Measurements from ENCODE around the gene SLC23A2. TPM values are rescaled to one million over a fixed set of nuclear protein-coding genes. Genes with fewer than 3 reads are reported as not detected.

SLC23A2 gene
- total RNA-seq, 2 experiments from 2014 or later: 12.9 to 14.1 TPM

DNA sequence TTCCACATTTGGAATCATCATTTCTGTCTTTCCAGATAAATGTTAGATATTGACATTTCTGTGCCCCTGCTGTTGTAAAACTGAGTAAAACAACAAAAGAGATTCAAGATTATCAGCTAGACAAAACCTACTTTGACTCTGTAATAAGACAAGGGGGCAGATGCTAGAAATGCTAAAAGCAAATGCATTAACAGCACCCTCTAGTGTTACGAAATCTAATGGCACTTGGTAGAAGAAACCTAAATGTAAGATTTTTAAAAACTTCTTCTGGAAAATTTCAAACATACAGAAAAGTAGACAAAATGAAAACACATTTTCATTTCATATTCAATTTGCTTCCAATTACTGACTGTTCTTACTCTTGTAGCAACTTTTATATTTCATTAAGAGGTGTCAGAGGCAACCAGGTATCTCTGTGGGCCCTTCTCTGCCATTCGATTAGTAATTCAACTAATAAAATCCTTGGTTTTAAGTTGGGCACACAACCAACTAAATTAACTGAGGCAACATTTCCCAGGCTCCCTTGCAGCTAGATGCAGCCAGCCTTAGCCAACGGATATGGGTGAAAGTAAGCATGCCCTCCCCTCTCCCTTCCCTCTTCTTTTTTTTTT, 45.0 kb downstream of the SLC23A2 start:
- peaks cover 5% of the 10 kb centered on the region for H3K36me3 Mint-ChIP-seq (ENCODE audit: low read depth)
- ChIA-PET POLR2A (interaction anchor here (0.9 to 1.7 kb wide), 2 partner anchors 193 to 197 kb away, joined by 3 to 7 read pairs; no protein-coding TSS in a partner anchor), CTCF (interaction anchor here (0.6 to 4.8 kb wide), 26 partner anchors 8 to 348 kb away, joined by 3 to 28 read pairs (median 4); no protein-coding TSS in a partner anchor)
- peaks cover 9% of the 10 kb centered on the region for H3K4me1 Mint-ChIP-seq
- no peak overlapping the region for H3K4me3 Mint-ChIP-seq
- no peak for DNase-seq
- peaks cover 4% of the 10 kb centered on the region for H3K9me3 Mint-ChIP-seq
- H3K27me3 Mint-ChIP-seq: no peaks in the 10 kb centered on the region
- no peak overlapping the region for H3K27ac Mint-ChIP-seq

DNA sequence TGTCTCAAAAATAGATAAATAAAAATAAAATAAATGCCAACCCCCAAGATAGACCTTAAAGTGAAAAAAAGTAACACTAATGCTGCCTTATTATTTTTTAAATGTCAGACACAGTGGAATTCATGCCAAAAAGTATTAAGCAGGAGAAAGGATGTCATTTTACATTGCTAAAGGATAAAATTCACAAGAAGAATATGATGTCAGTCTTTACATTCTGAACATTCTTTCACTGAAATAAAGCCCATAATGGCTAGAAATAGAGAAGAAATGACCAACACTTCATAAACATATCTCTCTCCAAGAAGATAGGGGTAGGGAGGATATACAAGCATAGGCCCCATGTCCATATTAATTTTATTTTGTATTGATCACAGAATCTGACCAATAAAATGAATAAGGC, 47.4 kb downstream of the SLC23A2 start:
- Mint-ChIP-seq H3K9me3 (peaks cover 4% of the 10 kb centered on the region), H3K4me3 (no peak overlapping the region)
- DNase-seq: no peak

DNA sequence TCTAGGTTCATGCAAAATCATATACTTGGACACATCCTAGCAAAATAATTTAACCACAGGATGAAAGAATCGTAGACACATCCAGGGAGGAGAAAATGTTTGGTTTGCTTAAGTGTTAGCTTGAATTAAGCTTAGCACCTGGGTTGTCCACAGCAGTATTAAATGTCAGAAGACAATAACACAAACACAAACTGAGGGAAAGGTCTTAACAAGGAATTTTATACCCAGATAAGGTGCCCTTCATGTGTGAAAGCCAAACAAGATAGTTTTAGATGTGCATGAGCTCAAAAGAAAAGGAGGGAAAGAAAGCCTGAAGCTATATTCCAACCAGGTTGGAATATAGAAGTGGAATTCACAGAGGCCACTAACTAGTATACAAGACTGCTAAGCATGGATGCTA, 49.1 kb downstream of the SLC23A2 start:
- H3K4me1 Mint-ChIP-seq: peaks cover 29% of the 10 kb centered on the region
- H3K36me3 Mint-ChIP-seq (ENCODE audit: low read depth): peaks cover 14% of the 10 kb centered on the region
- ChIA-PET CTCF (interaction anchor here (0.7 to 1.3 kb wide), 3 partner anchors 10 to 236 kb away, joined by 3 to 5 read pairs (median 4); no protein-coding TSS in a partner anchor), POLR2A (interaction anchor here (3.0 kb wide), 1 partner anchor 193 kb away, joined by 9 read pairs; no protein-coding TSS in a partner anchor)
- H3K4me3 Mint-ChIP-seq: no peak overlapping the region
- no peak overlapping the region for H3K27ac Mint-ChIP-seq
- H3K9me3 Mint-ChIP-seq: peaks cover 4% of the 10 kb centered on the region
- DNase-seq: no peak
- H3K27me3 Mint-ChIP-seq: no peaks in the 10 kb centered on the region

More for the DNA sequence above, 47.4 kb downstream of the SLC23A2 start:
- Mint-ChIP-seq H3K36me3 (ENCODE audit: low read depth) (peaks cover 11% of the 10 kb centered on the region), H3K27ac (no peak overlapping the region), H3K4me1 (peaks cover 22% of the 10 kb centered on the region), H3K27me3 (no peaks in the 10 kb centered on the region)
- POLR2A ChIA-PET: no interaction called here
- CTCF ChIA-PET: interaction anchor here (2.9 to 4.8 kb wide), 2 partner anchors 146 to 174 kb away, joined by 9 to 23 read pairs; no protein-coding TSS in a partner anchor

DNA sequence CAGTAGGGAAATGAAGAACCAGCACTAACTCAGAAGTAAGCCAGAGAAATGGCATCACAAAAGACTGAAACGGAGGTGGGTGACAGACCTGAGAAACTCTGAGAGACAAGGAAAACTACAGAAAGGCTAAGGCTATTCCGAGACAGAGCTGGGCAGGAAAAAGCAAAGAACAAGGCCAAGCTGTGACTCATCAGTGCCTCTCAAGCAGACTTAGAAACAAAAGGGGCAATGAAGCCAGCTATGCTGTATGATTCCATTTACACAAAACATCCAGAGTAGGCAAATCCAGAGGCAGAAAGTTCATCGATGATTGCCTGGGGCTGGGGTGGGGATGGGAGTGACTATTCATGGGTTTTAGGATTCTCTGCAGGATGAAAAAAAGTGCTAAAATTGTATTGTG, 50.0 kb downstream of the SLC23A2 start:
- peaks cover 14% of the 10 kb centered on the region for H3K36me3 Mint-ChIP-seq (ENCODE audit: low read depth)
- H3K27me3 Mint-ChIP-seq: no peaks in the 10 kb centered on the region
- H3K9me3 Mint-ChIP-seq: peaks cover 4% of the 10 kb centered on the region
- POLR2A ChIA-PET: interaction anchor here (3.0 kb wide), 1 partner anchor 192 kb away, joined by 9 read pairs; no protein-coding TSS in a partner anchor
- peaks cover 34% of the 10 kb centered on the region for H3K4me1 Mint-ChIP-seq
- H3K4me3 Mint-ChIP-seq: no peak overlapping the region
- no peak overlapping the region for H3K27ac Mint-ChIP-seq
- CTCF ChIA-PET: interaction anchor here (1.1 to 1.9 kb wide), 4 partner anchors 11 to 337 kb away, joined by 3 to 11 read pairs (median 4); no protein-coding TSS in a partner anchor
- no peak for DNase-seq

DNA sequence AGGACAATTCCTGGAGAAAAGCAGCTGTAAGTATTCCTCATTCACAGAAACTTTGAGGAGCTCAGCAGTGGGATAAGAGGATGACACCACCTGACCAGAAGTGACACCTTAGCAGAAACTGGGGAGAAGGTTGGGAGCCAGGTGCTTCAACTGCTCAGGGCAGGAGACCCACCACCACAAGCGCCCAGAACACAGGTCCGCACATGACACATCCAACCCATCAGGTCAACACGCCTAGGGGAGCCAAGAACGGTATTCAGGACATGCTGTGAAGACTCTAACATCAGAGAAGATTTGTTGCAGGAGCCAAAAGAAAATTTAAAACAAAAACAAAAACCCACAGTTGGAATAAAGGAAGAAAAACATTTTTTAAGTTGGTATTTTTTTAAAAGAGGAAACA, 50.5 kb downstream of the SLC23A2 start:
- peaks cover 4% of the 10 kb centered on the region for H3K9me3 Mint-ChIP-seq
- no peak for DNase-seq
- H3K27ac Mint-ChIP-seq: no peak overlapping the region
- ChIA-PET POLR2A (interaction anchor here (3.0 kb wide), 1 partner anchor 191 kb away, joined by 9 read pairs; no protein-coding TSS in a partner anchor), CTCF (interaction anchor here (1.0 to 2.2 kb wide), 7 partner anchors 9 to 337 kb away, joined by 3 to 11 read pairs (median 3); no protein-coding TSS in a partner anchor)
- H3K36me3 Mint-ChIP-seq (ENCODE audit: low read depth): peaks cover 14% of the 10 kb centered on the region
- peaks cover 32% of the 10 kb centered on the region for H3K4me1 Mint-ChIP-seq
- no peak overlapping the region for H3K4me3 Mint-ChIP-seq
- no peaks in the 10 kb centered on the region for H3K27me3 Mint-ChIP-seq

DNA sequence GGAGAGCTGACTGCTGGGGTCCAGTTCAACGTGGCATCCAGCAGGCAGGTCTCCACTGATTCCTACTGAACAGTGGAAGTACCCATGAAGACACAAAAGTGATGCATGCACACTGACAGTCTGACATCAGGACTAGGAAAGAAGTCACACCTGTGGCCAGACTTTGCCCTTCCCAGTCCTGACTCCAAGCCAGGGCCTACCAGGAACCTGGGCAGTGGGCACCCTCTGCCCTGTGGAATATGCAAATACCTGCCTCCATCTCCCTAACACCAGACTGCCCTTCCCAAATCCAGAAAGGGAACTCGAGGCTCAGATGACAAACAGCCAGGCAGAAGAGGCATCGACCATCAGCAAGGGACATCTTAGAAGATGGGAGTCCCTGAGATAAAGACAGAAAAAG, 50.9 kb downstream of the SLC23A2 start:
- CTCF ChIA-PET: interaction anchor here (0.6 to 2.2 kb wide), 10 partner anchors 9 to 336 kb away, joined by 3 to 11 read pairs (median 3); no protein-coding TSS in a partner anchor
- H3K27ac Mint-ChIP-seq: peak overlapping the region; percentile 36

DNA sequence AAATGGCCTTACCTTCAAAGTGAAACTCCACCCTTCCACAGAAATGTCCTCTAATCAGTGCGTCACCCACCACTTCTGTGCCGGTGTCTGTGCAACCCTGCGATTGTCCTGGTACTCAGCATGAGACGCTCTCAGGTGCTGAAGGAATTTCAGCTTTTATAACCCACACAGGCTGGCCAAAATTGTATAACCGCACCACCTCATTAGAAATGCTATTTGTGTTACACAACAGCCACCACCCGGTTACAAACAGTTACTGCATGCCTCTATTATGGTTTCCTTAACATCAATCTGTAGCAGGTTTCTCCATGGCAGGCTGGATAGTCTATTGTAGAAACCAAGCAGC, 51.5 kb downstream of the SLC23A2 start:
- POLR2A ChIA-PET: interaction anchor here (1.1 to 3.0 kb wide), 2 partner anchors 136 to 190 kb away, joined by 3 to 9 read pairs; no protein-coding TSS in a partner anchor
- CTCF ChIA-PET: interaction anchor here (0.6 to 2.2 kb wide), 13 partner anchors 10 to 336 kb away, joined by 3 to 11 read pairs (median 3); no protein-coding TSS in a partner anchor
- H3K27ac Mint-ChIP-seq: peak overlapping the region; percentile 36
- peaks cover 4% of the 10 kb centered on the region for H3K9me3 Mint-ChIP-seq
- peaks cover 32% of the 10 kb centered on the region for H3K4me1 Mint-ChIP-seq
- peak overlapping the region; percentile 64 for H3K4me3 Mint-ChIP-seq
- H3K27me3 Mint-ChIP-seq: no peaks in the 10 kb centered on the region
- H3K36me3 Mint-ChIP-seq (ENCODE audit: low read depth): peaks cover 14% of the 10 kb centered on the region
- peak; percentile 38 for DNase-seq

More for the DNA sequence above, 50.9 kb downstream of the SLC23A2 start:
- DNase-seq: no peak
- H3K27me3 Mint-ChIP-seq: no peaks in the 10 kb centered on the region
- peaks cover 14% of the 10 kb centered on the region for H3K36me3 Mint-ChIP-seq (ENCODE audit: low read depth)
- H3K9me3 Mint-ChIP-seq: peaks cover 4% of the 10 kb centered on the region
- POLR2A ChIA-PET: interaction anchor here (1.1 to 3.0 kb wide), 2 partner anchors 137 to 191 kb away, joined by 3 to 9 read pairs; no protein-coding TSS in a partner anchor
- H3K4me3 Mint-ChIP-seq: no peak overlapping the region
- H3K4me1 Mint-ChIP-seq: peaks cover 32% of the 10 kb centered on the region

DNA sequence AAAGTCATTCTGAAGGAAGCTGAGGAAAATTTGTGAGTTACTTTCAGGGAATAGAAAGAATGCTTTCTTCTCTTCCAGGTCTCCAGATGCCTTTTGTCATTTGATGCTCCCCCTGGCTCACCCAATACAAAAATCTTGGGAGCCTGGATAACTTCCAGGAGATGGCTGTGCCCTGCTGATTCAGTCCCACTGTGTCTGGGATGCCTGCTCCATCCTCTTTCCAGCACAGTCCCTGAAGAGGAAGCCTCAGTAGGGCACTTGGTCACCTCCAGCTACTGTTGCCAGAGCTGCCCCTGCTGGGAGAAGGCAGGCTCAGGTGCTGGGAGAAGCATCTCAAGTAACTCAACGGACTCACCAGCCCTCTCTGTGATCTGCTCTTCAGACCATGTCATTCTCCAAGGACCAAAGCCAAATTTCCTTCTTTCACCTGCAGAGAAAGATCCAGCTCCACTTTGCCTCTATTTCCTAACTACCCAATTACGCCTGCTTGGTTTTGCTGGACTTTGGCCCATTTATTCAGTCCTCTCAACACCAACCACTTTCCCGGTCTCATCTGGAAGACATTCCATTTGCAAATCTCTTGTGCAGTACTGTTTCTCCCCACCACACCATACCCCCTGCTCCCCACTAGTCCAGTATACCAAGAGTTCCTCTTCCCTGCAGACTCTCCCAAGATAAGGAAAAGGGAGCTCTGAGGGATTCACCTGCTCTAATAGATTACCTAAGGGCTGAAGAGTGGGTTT, 53.3 kb downstream of the SLC23A2 start:
- peaks cover 14% of the 10 kb centered on the region for H3K36me3 Mint-ChIP-seq (ENCODE audit: low read depth)
- CTCF ChIA-PET: interaction anchor here (1.0 to 2.1 kb wide), 4 partner anchors 9 to 207 kb away, joined by 3 to 13 read pairs (median 6); no protein-coding TSS in a partner anchor

DNA sequence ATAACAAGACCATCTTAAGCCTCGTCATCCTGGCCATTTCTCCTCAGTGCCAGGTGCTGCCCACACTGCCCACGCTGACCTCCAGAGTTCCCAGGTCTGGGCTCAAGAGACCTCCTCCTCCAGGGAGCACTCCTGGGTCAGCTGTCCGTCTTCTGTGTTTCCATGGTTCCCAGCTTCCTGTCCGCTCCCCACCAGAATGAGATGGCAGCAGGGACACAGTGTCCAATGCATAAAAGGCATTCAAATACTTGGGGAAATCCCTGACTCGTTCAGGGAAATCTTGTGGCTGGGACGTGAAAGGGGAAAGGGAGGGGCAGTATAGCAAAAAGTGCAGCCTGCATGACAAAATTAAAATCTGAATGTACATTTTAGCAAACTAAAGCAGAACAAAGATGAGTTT, 54.3 kb downstream of the SLC23A2 start:
- ChIA-PET POLR2A (interaction anchor here (1.3 kb wide), 1 partner anchor 17 kb away, joined by 3 read pairs; no protein-coding TSS in a partner anchor), CTCF (interaction anchor here (1.8 to 2.1 kb wide), 3 partner anchors 10 to 206 kb away, joined by 5 to 13 read pairs (median 8); no protein-coding TSS in a partner anchor)
- Mint-ChIP-seq H3K27me3 (no peaks in the 10 kb centered on the region), H3K4me1 (peaks cover 35% of the 10 kb centered on the region), H3K9me3 (no peaks in the 10 kb centered on the region), H3K27ac (no peak overlapping the region), H3K36me3 (ENCODE audit: low read depth) (peaks cover 9% of the 10 kb centered on the region), H3K4me3 (no peak overlapping the region)
- DNase-seq: no peak

More for the DNA sequence above, 53.3 kb downstream of the SLC23A2 start:
- Mint-ChIP-seq H3K4me3 (no peak overlapping the region), H3K9me3 (peaks cover 4% of the 10 kb centered on the region), H3K27ac (no peak overlapping the region), H3K4me1 (peaks cover 32% of the 10 kb centered on the region), H3K27me3 (no peaks in the 10 kb centered on the region)
- DNase-seq: no peak
- POLR2A ChIA-PET: interaction anchor here (0.8 to 1.3 kb wide), 2 partner anchors 16 to 134 kb away, joined by 3 read pairs; no protein-coding TSS in a partner anchor

DNA sequence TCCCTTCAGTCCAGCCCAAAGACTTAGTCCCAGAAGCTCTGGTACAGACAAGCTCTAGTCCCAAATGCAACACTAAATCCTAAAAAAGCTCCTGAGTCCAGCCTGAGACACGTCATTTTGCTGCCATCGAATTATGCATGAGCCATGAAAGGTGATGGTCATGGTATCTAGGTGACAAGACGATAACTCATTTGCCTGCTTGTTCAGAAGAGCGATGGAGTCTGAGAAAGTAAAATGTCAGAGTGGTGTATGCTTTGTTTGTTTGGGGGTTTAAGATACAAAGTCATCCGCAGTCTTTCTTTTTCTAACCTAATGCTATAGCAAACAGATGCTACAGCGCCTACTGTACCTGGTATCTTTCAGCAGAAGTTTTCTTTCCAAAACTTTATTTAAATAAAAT, 54.7 kb downstream of the SLC23A2 start:
- peaks cover 9% of the 10 kb centered on the region for H3K36me3 Mint-ChIP-seq (ENCODE audit: low read depth)
- H3K4me1 Mint-ChIP-seq: peaks cover 35% of the 10 kb centered on the region
- ChIA-PET POLR2A (no interaction called here), CTCF (interaction anchor here (1.8 to 2.1 kb wide), 2 partner anchors 10 to 154 kb away, joined by 5 to 13 read pairs; no protein-coding TSS in a partner anchor)
- H3K4me3 Mint-ChIP-seq: no peak overlapping the region
- DNase-seq: no peak
- H3K27ac Mint-ChIP-seq: no peak overlapping the region
- H3K27me3 Mint-ChIP-seq: no peaks in the 10 kb centered on the region
- no peaks in the 10 kb centered on the region for H3K9me3 Mint-ChIP-seq

DNA sequence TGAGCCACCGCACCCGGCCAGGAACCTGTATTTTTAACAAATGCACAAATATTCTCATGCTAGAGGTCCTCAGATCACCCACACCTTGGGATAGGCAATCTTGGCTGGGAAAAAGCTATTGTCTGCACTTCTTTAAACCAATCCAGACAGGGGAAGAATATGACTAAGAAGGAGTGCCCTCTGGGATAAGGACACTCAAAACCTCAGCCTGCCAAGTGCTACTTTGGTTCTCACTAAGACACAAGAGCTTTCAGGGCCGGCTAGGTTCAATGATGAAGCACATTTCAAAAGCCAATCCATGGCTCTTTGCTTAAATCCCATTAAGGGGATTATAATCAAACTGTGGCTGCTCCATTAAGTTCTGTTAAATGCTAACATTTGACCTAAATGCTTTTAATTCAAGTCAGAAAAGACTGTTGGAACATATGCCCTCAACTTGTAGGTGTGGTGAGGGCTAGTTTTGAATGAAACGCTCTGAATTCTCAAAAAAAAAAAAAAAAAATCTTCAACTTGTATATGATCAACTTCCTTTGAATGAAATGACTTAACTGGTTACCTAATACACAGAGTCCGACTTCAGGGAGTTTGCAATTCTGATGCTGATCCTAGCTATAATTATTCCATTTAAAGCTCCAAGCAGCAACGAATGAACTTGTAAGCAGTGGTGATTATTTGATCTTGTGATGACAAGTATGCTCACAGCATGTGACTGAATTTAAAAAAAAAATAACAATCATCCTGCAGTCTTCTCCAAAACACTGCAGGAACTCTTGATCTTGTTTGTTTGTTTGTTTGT, 56.6 kb downstream of the SLC23A2 start:
- no peaks in the 10 kb centered on the region for H3K27me3 Mint-ChIP-seq
- CTCF ChIA-PET: interaction anchor here (0.8 to 2.5 kb wide), 2 partner anchors 11 to 30 kb away, joined by 3 to 7 read pairs; no protein-coding TSS in a partner anchor
- no peak overlapping the region for H3K4me3 Mint-ChIP-seq
- DNase-seq: no peak
- POLR2A ChIA-PET: no interaction called here
- peaks cover 7% of the 10 kb centered on the region for H3K36me3 Mint-ChIP-seq (ENCODE audit: low read depth)
- H3K9me3 Mint-ChIP-seq: no peaks in the 10 kb centered on the region
- H3K4me1 Mint-ChIP-seq: peaks cover 24% of the 10 kb centered on the region
- H3K27ac Mint-ChIP-seq: no peak overlapping the region

DNA sequence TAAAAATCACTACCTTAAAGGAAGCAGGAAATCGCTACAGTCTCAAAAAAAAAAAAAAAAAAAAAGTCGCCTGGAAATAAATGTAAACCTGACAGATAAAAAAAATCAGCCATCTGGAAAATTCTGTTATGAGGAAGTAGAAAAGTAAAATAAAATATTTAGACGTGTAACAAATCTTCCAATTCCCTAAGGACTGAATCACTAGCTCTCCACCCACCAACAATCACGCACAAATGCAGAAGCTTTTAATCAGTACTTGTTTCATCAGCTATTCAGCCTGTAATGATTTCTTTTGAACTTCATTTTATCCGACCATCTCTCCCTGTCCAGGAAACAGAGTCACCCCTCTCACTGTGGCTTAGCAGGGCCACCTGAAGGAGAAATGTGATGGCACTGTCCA, 59.0 kb downstream of the SLC23A2 start:
- Mint-ChIP-seq H3K36me3 (ENCODE audit: low read depth) (no peaks in the 10 kb centered on the region), H3K27ac (no peak overlapping the region), H3K27me3 (no peaks in the 10 kb centered on the region), H3K9me3 (no peaks in the 10 kb centered on the region), H3K4me1 (peaks cover 9% of the 10 kb centered on the region), H3K4me3 (no peak overlapping the region)
- DNase-seq: no peak
- ChIA-PET POLR2A (interaction anchor here (0.7 kb wide), 1 partner anchor 327 kb away, joined by 3 read pairs; no protein-coding TSS in a partner anchor), CTCF (interaction anchor here (0.8 kb wide), 2 partner anchors 14 to 185 kb away, joined by 3 to 6 read pairs; no protein-coding TSS in a partner anchor)

All from activated CD4-positive, alpha-beta memory T cell treated with anti-CD3 and anti-CD28 coated beads, Interleukin-2, amount 10 ng/mL, durations not matched to agents 7 days and 5 days (primary cell).